ENCODE results near the gene LRRC14B. TPM values are rescaled to one million over a fixed set of nuclear protein-coding genes. Genes with fewer than 3 reads are reported as not detected.

Gene LRRC14B
- total RNA-seq, 4 donors from 2014 or later: 11.6 to 39.0 (median 27.2) TPM

DNA sequence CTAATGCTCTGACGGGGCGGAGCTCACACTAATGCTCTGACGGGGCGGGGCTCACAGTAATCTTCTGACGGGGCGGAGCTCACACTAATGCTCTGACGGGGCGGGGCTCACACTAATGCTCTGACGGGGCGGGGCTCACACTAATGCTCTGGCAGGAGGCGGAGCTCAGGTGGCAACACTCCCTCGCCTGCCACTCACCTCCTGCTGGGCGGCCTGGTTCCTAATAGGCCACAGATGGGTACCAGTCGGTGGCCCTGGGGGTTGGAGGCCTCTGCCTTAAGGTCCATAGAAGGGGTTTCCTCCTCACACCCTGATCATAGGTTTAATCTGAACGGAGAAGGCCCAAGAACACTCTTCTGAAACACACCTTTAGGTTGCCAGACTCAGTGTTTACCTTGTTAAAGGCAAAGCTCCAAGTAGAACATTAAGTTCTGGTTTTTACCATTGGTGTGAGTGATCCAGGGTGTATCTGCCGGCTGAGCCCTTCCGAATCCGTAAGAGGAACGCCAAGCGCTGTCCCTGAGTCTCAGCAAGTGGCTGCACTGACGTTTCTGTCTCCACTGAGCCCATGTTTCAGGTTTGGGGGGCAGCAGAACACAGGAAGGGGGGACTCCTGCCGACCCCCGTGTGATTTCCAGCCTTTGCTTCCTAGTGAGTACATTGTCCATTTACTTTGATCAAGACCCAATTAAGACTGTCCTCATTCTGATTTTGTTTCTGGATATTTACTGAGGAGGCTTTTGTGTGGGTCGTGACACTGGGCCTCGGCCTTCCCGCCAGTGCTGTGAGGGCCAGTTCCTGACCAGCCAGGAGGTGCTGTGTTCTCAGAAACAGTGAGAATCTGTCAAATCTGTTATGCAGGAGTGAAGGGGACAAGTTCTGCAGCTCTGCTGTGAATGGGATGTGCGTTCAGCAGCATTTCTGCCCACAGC is 24.6 kb upstream of the LRRC14B start:
- Histone ChIP-seq H3K4me1 (no peaks in the 10 kb centered on the region), H3K27ac (no peak overlapping the region), H3K27me3 (no peaks in the 10 kb centered on the region), H3K4me3 (no peak overlapping the region), H3K36me3 (no peaks in the 10 kb centered on the region), H3K9me3 (no peaks in the 10 kb centered on the region)
- ATAC-seq (no peak), DNase-seq (no peak)
- intact Hi-C loops (cut with DNase I; ENCODE audit: low total_unique reads) (no loop called here), in situ Hi-C loops (cut with MboI; ENCODE audit: low sequenced_read_pairs in 4 of 4) (no loop called here)
- TF ChIP-seq, protein P1, sequence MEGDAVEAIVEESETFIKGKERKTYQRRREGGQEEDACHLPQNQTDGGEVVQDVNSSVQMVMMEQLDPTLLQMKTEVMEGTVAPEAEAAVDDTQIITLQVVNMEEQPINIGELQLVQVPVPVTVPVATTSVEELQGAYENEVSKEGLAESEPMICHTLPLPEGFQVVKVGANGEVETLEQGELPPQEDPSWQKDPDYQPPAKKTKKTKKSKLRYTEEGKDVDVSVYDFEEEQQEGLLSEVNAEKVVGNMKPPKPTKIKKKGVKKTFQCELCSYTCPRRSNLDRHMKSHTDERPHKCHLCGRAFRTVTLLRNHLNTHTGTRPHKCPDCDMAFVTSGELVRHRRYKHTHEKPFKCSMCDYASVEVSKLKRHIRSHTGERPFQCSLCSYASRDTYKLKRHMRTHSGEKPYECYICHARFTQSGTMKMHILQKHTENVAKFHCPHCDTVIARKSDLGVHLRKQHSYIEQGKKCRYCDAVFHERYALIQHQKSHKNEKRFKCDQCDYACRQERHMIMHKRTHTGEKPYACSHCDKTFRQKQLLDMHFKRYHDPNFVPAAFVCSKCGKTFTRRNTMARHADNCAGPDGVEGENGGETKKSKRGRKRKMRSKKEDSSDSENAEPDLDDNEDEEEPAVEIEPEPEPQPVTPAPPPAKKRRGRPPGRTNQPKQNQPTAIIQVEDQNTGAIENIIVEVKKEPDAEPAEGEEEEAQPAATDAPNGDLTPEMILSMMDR (IDR thresholded peaks at IDR 0.05 in 4 of 5, conservative IDR thresholded peaks at IDR 0.05 in 1 of 5): no peak
- TF ChIP-seq POLR2A (IDR thresholded peaks at IDR 0.05): no peak

DNA sequence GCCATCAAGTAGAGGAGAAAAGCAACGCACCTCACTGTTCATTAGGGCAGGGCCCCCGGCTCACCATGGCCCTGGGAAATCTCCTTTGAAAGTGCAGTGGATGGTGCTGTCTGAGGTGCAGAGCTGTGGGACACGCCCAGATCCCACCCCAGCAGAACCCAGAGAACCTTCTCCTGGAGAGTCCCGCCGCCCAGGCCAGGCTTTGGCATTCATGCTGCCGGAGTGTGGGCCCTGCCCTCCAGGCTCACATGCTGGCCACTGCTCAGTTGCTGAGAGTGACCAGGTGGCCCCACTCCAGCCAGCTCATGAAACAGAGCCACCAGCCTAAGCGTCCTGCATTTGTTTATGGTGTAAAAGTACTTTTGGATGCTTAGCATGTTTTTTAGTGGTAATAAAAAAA is 23.8 kb upstream of the LRRC14B start:
- no peak for TF ChIP-seq POLR2A (IDR thresholded peaks at IDR 0.05)
- TF ChIP-seq, protein P1 (IDR thresholded peaks at IDR 0.05 in 4 of 5, conservative IDR thresholded peaks at IDR 0.05 in 1 of 5): no peak
- no peak overlapping the region for H3K4me3 ChIP-seq
- no peaks in the 10 kb centered on the region for H3K27me3 ChIP-seq
- H3K27ac ChIP-seq: no peak overlapping the region
- no peaks in the 10 kb centered on the region for H3K4me1 ChIP-seq
- intact Hi-C loops (cut with DNase I; ENCODE audit: low total_unique reads) (no loop called here), in situ Hi-C loops (cut with MboI; ENCODE audit: low sequenced_read_pairs in 4 of 4) (no loop called here)
- no peaks in the 10 kb centered on the region for H3K9me3 ChIP-seq
- DNase-seq (no peak), ATAC-seq (no peak)
- no peaks in the 10 kb centered on the region for H3K36me3 ChIP-seq

DNA sequence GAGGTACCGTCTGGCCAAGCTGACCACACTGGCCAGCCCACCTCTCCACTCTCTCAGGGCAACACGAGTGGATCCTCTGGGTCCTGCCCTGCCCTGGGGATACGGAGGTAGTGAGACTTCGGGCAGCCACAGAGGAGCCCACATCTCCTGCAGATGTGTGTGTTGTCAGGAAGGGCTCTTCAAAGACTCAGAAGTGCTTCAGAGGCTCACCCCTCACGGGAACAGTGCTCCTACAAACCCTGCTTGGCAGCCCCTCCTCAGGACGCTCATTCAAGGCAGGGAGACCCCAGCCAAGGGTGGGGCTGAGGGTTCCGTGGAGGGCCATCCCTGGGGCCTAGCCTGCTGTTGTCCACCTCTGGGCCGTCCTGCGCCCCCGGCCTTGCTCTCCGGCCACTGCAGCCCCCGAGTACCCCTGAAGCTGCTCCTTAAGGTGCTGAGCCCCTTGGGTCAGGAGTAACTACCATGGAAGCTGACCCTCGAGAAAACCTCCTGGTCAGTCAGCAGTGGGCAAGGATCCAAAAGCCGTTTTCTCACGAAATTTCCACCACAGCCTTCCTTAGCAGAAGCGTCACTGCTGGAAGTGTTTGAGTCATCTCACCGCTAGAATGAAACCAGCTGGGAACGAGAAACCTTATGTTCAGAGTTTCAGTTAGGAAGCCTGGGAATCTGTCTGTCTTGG is 23.2 kb upstream of the LRRC14B start:
- Histone ChIP-seq H3K4me3 (no peak overlapping the region), H3K27ac (no peak overlapping the region), H3K27me3 (no peaks in the 10 kb centered on the region), H3K9me3 (no peaks in the 10 kb centered on the region), H3K4me1 (no peaks in the 10 kb centered on the region), H3K36me3 (no peaks in the 10 kb centered on the region)
- DNase-seq: no peak
- in situ Hi-C loops (cut with MboI; ENCODE audit: low sequenced_read_pairs in 4 of 4): no loop called here
- intact Hi-C loops (cut with DNase I; ENCODE audit: low total_unique reads): no loop called here
- ATAC-seq: no peak
- TF ChIP-seq, protein P1 (IDR thresholded peaks at IDR 0.05 in 4 of 5, conservative IDR thresholded peaks at IDR 0.05 in 1 of 5): no peak
- TF ChIP-seq POLR2A (IDR thresholded peaks at IDR 0.05): no peak

DNA sequence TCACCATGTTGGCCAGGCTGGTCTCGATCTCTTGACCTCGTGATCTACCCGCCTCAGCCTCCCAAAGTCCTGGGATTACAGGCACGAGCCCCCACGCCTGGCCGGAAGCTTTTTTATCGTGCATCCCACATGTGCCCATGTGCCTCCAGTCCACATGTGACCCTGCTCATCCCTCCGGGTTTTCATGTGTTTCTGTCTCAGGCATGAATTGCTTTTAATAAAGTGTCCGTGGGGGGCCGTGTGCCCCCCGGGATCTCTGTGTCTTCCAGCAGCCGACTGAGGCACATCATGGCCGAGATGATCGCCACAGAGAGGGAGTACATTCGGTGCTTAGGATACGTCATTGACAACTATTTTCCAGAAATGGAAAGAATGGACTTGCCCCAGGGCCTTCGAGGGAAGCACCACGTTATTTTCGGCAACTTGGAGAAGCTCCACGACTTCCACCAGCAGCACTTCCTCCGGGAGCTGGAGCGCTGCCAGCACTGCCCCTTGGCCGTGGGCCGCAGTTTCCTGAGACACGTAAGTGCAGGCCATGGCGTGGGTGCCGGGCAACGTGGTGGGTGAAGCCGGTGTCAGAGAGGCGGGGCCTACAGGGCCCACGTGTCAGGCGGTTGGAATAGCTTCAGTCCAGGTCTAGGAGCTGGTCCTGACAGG is 22.1 kb upstream of the LRRC14B start:
- Histone ChIP-seq H3K27me3 (no peaks in the 10 kb centered on the region), H3K4me3 (no peak overlapping the region), H3K4me1 (no peaks in the 10 kb centered on the region), H3K9me3 (no peaks in the 10 kb centered on the region), H3K27ac (peak overlapping the region in 1 of 4 donors; percentile 13), H3K36me3 (no peaks in the 10 kb centered on the region)
- ATAC-seq (peak; percentile 54 to 60), DNase-seq (peak in 1 of 2 donors; percentile 35)
- intact Hi-C loops (cut with DNase I; ENCODE audit: low total_unique reads): no loop called here
- in situ Hi-C loops (cut with MboI; ENCODE audit: low sequenced_read_pairs in 4 of 4): no loop called here
- TF ChIP-seq, protein P1 (IDR thresholded peaks at IDR 0.05 in 4 of 5, conservative IDR thresholded peaks at IDR 0.05 in 1 of 5): no peak
- TF ChIP-seq POLR2A (IDR thresholded peaks at IDR 0.05): no peak
